ENCODE data around the gene TSHZ2. TPM values are rescaled to one million over a fixed set of nuclear protein-coding genes. Genes with fewer than 3 reads are reported as not detected.
"Not testable (repeated sequence)": the region's sequence is repeated elsewhere in the genome, so short reads cannot be mapped to it uniquely, and the experiment has no call there.

The TSHZ2 gene
- total RNA-seq, 2 experiments from 2014 or later = 8.1 to 9.2 TPM

DNA sequence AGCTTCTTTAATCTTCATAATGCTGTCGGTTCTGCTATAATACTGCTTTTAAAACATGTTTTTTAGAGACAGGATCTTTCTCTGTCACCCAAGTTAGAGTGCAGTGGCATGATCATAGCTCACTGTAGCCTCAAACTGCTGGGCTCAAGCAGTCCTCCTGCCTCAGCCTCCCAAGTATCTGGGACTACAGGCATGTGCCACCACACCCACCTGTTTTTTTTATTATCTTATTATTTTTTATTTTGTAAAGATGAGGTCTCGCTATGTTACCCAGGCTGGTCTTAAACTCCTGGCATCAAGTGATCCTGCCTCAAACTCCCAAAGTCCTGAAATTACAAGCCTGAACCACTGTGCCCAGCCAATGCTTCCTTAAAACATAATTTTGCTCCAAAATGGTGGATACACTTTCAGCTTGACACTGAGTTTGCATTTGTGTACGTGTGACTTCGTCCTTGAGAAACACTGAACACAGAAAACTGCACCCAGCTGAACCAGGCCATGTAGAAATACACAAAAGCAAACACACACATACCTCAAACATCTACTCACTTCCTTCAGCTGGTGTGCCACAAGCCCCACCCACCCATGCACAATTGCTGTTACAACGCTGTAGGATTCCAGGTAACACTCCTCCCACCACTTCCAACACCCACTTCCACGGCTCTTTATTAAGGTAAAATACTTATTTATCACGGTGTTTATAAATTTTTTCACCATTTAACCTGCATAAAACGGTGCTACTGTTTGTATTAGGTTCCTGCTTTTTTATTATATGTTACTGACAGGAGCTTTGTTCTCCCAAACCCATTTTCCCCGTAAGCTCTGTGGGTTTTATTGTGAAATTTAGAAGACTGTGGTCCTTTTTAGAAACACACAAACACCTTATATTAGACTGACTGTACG lies 109.1 kb downstream of the TSHZ2 start:
- Mint-ChIP-seq H3K9me3 (no peaks in the 10 kb centered on the region), H3K4me3 (no peak overlapping the region), H3K27me3 (no peaks in the 10 kb centered on the region), H3K27ac (peak overlapping the region; percentile 76), H3K36me3 (ENCODE audit: low read depth) (no peaks in the 10 kb centered on the region), H3K4me1 (peaks cover 25% of the 10 kb centered on the region)
- ChIA-PET POLR2A (interaction anchor here (0.5 kb wide), 1 partner anchor 17 kb away, joined by 3 read pairs; no protein-coding TSS in a partner anchor), CTCF (no interaction called here)
- DNase-seq = no peak

DNA sequence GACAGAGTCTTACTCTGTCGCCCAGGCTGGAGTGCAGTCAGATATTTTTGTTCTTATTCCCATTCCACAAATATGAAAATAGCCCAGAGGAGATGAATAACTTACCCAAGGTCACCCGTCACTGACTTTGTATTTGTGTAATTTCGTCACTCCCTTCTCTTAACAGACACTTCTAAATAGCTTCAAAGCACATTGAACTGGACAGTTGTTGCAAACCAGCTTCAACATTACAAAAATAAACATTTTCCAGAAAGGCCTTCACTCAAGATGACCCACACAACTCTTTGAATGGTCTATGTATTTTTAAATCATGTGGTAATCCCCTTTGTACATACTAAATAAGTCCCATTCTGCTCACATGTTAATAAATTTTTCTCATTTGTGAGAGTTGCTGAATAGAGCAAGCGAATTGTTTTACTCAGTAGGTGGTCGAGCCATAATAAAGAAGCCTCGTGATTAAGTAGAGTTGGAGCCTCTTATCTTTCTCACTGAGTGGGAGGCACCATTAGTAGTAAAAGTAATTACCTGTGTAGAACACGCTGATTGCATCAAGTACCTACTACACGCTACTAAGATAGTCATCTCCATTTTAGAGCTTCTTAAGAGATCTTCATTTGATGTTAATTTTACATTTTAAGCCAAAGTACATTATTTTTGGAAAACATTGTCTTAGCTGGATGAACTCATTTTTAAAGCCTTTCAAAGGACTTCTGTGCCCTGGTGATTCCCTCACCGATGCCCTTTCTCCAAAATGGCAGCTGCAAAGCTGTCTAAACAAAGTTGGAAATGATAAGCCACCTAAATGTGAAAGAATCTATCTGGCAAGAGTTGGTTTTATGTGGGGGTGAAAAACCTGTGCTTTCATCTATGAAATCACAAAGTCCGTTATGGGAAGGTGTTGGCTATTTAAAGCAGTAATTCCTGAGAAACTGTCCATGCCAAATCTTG lies 110.0 kb downstream of the TSHZ2 start:
- ChIA-PET POLR2A (interaction anchor here (0.5 kb wide), 1 partner anchor 18 kb away, joined by 3 read pairs; no protein-coding TSS in a partner anchor), CTCF (interaction anchor here (0.9 to 1.1 kb wide), 2 partner anchors 9 to 14 kb away, joined by 3 read pairs; no protein-coding TSS in a partner anchor)
- no peaks in the 10 kb centered on the region for H3K27me3 Mint-ChIP-seq
- DNase-seq = no peak
- no peaks in the 10 kb centered on the region for H3K9me3 Mint-ChIP-seq
- H3K4me3 Mint-ChIP-seq = no peak overlapping the region
- no peaks in the 10 kb centered on the region for H3K36me3 Mint-ChIP-seq (ENCODE audit: low read depth)
- peaks cover 25% of the 10 kb centered on the region for H3K4me1 Mint-ChIP-seq
- H3K27ac Mint-ChIP-seq = no peak overlapping the region

DNA sequence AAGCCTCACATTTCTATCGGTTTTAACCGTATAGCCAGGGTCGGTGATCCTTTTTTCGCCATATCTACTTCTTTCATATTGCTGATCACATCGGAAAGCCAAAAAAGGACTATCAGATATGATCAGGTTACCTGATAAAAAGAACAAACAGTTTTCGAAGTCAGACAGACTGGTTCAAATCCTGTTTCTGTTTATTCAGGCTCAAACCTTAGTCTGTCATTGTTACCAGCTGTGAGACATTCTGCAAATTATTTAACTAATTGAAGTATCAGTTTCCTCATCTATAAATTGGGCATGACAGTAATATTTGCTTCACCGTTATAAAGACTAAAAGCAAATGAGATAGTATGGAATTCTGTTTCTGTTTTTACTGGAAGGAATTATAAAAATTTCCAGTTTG lies 111.3 kb downstream of the TSHZ2 start:
- CTCF ChIA-PET = interaction anchor here (1.1 to 1.2 kb wide), 2 partner anchors 8 to 54 kb away, joined by 3 to 5 read pairs; no protein-coding TSS in a partner anchor
- H3K4me3 Mint-ChIP-seq = no peak overlapping the region
- no peak overlapping the region for H3K27ac Mint-ChIP-seq
- POLR2A ChIA-PET = no interaction called here
- H3K27me3 Mint-ChIP-seq = no peaks in the 10 kb centered on the region
- peaks cover 25% of the 10 kb centered on the region for H3K4me1 Mint-ChIP-seq
- no peaks in the 10 kb centered on the region for H3K36me3 Mint-ChIP-seq (ENCODE audit: low read depth)
- DNase-seq = no peak
- no peaks in the 10 kb centered on the region for H3K9me3 Mint-ChIP-seq

DNA sequence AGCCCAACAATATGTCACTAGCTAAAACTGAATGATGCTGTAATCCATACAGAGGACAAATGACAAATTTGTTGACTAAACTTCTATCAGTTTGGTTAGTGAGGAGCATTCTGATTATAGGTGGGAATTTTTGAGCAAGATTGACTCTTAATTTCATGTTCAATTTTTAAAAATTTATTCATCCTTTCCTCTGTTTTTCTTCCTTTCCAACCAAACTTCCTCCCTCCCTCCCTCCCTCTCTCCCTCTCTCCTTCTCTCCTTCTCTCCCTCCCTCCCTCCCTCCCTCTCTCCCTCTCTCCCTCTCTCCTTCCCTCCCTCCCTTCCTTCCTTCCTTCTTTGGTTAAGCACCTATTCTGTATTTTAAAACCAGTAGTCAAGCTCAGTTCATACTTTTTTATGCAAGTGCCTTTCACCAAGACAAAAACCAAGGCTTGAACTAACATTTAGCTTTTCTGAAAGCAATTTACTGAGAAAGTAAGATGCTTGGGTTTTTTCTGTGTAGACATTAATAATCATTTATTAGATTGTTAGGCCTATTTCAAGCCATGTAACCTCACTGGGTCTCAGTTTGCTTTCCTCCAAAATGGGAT lies 112.3 kb downstream of the TSHZ2 start:
- H3K27me3 Mint-ChIP-seq = no peaks in the 10 kb centered on the region
- CTCF ChIA-PET = no interaction called here
- H3K9me3 Mint-ChIP-seq = no peaks in the 10 kb centered on the region
- no peak overlapping the region for H3K27ac Mint-ChIP-seq
- H3K4me3 Mint-ChIP-seq = no peak overlapping the region
- POLR2A ChIA-PET = interaction anchor here (0.6 kb wide), 1 partner anchor 51 kb away, joined by 3 read pairs; no protein-coding TSS in a partner anchor
- H3K36me3 Mint-ChIP-seq (ENCODE audit: low read depth) = no peaks in the 10 kb centered on the region
- DNase-seq = no peak
- peaks cover 25% of the 10 kb centered on the region for H3K4me1 Mint-ChIP-seq

DNA sequence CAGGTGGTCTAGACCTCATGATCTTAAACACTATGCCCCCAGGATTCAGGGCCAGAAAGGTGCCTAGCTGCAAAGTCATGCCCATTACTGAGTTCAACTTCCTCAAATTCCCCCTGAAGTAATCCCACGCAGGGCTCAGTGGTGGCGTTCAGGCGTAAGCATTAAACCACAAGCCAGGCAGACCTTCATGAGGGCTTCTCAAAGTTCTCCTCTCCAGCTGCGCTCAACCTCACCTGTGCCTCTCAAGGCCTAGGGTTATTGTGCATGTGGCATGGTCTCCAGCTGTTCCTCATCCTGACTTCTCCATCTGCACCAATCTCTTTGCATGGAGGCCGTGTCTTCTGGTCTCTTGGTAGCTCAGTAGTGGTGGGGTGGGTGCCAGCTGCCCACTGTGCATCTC lies 113.6 kb downstream of the TSHZ2 start:
- no peaks in the 10 kb centered on the region for H3K27me3 Mint-ChIP-seq
- peaks cover 17% of the 10 kb centered on the region for H3K4me1 Mint-ChIP-seq
- H3K4me3 Mint-ChIP-seq = no peak overlapping the region
- no peaks in the 10 kb centered on the region for H3K36me3 Mint-ChIP-seq (ENCODE audit: low read depth)
- DNase-seq = no peak
- H3K9me3 Mint-ChIP-seq = no peaks in the 10 kb centered on the region
- ChIA-PET POLR2A (no interaction called here), CTCF (no interaction called here)
- no peak overlapping the region for H3K27ac Mint-ChIP-seq

DNA sequence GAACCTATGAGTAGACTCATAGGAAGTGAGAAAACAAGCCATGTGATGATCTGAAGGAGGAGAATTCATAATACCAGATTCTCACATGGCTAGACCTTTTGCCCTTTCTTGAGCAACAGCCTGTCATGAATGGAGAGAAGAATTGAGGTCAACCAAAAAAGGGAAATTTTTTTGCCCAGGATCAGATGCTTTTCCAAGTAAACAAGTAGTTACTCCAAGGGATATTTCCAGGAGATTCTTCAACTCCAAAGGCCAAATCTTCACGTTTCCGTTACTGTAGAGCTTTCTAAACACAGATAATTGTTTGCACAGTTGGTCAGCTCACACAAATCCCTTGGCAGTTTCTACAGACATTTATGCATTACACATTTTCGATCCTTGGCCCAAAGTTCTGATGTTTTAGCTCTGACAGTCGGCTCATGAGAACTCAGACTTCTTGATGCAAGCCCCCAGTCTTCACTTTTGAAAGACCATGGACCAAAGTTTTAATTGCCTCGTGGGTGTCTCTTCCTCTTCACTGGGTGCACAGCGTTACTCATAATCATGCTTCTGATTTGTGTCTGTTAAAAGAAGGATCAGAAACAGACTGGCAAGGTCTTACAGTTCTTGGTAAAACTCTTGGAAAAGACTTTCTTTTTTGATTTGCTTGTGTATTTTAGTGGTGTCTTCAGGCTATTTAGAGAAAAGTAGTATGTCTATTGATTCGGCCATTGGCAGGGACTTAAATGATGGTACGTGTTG lies 115.0 kb downstream of the TSHZ2 start:
- peaks cover 3% of the 10 kb centered on the region for H3K4me1 Mint-ChIP-seq
- H3K27ac Mint-ChIP-seq = no peak overlapping the region
- ChIA-PET CTCF (no interaction called here), POLR2A (no interaction called here)
- DNase-seq = no peak
- H3K36me3 Mint-ChIP-seq (ENCODE audit: low read depth) = no peaks in the 10 kb centered on the region
- H3K9me3 Mint-ChIP-seq = no peaks in the 10 kb centered on the region
- H3K27me3 Mint-ChIP-seq = no peaks in the 10 kb centered on the region
- H3K4me3 Mint-ChIP-seq = no peak overlapping the region

DNA sequence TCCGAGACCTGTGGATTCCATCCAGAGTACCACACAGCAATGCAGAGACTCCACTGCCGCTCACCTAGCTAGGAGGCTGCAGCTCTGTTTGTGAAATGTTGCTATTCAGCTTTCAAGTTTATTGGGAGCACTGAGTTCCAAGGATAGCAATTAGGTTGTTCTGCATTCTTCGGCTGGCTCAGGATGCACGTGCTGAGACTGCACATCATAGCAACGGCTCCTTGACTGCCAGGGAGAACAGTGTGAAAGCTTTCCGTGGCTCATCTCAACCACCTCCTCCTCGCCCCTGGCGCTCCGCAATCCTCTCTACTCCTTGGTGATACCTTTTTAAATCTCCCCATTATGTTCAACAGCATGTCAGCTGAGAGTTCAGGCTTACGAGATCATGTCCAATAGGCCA lies 116.6 kb downstream of the TSHZ2 start:
- H3K27ac Mint-ChIP-seq = no peak overlapping the region
- H3K4me1 Mint-ChIP-seq = peaks cover 4% of the 10 kb centered on the region
- ChIA-PET CTCF (no interaction called here), POLR2A (no interaction called here)
- H3K36me3 Mint-ChIP-seq (ENCODE audit: low read depth) = no peaks in the 10 kb centered on the region
- no peak overlapping the region for H3K4me3 Mint-ChIP-seq
- H3K9me3 Mint-ChIP-seq = no peaks in the 10 kb centered on the region
- DNase-seq = no peak
- H3K27me3 Mint-ChIP-seq = no peaks in the 10 kb centered on the region

DNA sequence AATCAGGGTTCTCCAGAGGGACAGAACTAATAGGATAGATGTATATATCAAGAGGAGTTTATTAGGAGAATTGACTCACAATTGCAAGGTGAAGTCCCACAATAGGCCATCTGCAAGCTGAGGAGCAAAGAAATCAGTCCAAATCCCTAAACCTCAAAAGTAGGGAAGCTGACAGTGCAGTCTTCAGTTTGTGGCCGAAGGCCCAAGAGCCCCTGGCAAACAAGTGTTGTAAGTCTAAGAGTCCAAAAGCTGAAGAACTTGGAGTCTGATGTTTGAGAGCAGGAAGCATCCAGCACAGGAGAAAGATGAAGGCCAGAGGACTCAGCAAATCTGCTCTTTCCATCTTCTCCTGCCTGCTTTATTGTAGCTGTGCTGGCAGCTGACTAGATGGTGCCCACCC lies 117.7 kb downstream of the TSHZ2 start:
- H3K27ac Mint-ChIP-seq; POLR2A ChIA-PET; H3K36me3 Mint-ChIP-seq (ENCODE audit: low read depth); H3K9me3 Mint-ChIP-seq; H3K4me3 Mint-ChIP-seq; H3K4me1 Mint-ChIP-seq; DNase-seq; H3K27me3 Mint-ChIP-seq: not testable (repeated sequence)
- CTCF ChIA-PET = interaction anchor here (0.6 kb wide), 1 partner anchor 754 kb away, joined by 3 read pairs; no protein-coding TSS in a partner anchor

DNA sequence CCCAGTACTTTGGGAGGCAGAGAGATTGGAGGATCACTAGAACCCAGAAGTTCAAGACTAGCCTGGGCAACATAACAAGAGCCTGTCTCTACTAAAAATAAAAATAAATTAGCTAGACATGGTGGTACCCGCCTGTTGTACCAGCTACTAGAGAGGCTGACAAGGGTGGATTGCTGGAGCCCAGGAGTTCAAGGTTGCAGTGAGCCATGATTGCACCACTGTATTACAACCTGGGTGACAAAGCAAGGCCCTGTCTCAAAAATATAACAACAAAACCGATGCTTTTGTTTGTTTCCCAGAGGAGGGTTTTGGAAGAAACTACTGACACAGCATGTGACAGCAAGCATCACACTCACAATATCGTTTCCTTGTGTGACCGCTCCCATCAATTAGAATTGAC lies 119.6 kb downstream of the TSHZ2 start:
- no peak overlapping the region for H3K4me3 Mint-ChIP-seq
- CTCF ChIA-PET = interaction anchor here (1.1 to 1.7 kb wide), 2 partner anchors 9 to 18 kb away, joined by 3 to 4 read pairs; no protein-coding TSS in a partner anchor
- no peaks in the 10 kb centered on the region for H3K9me3 Mint-ChIP-seq
- H3K36me3 Mint-ChIP-seq (ENCODE audit: low read depth) = no peaks in the 10 kb centered on the region
- H3K27me3 Mint-ChIP-seq = no peaks in the 10 kb centered on the region
- H3K4me1 Mint-ChIP-seq = peaks cover 4% of the 10 kb centered on the region
- POLR2A ChIA-PET = no interaction called here
- no peak for DNase-seq
- H3K27ac Mint-ChIP-seq = no peak overlapping the region

DNA sequence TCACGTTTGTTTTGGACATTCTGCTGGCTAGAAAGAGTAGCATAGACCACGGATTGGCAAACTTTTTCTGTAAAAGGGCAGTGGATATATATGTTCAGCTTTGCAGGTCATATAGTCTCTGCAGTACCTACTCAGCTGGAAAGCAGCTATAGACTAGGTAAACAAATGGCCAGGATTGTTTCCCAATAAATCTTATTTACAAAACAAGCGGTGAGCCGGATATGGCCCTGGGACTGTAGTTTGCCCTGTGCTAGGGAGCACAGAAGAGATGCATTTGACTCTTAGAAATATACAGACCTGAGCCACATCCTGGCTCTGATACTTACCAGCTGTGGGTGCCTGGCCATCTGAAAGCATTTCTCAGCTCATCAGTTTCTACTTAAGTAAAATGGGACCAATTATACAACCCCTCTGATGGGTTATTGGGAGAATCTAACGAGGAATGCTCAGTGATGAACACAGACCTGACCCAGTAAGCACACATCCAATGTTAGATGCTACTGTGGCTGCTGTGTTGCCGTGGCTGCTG lies 120.7 kb downstream of the TSHZ2 start:
- Mint-ChIP-seq H3K4me3 (no peak overlapping the region), H3K27me3 (no peaks in the 10 kb centered on the region), H3K4me1 (peaks cover 4% of the 10 kb centered on the region), H3K9me3 (no peaks in the 10 kb centered on the region), H3K27ac (no peak overlapping the region), H3K36me3 (ENCODE audit: low read depth) (no peaks in the 10 kb centered on the region)
- no peak for DNase-seq
- CTCF ChIA-PET = interaction anchor here (0.9 kb wide), 1 partner anchor 11 kb away, joined by 3 read pairs; no protein-coding TSS in a partner anchor
- POLR2A ChIA-PET = no interaction called here

DNA sequence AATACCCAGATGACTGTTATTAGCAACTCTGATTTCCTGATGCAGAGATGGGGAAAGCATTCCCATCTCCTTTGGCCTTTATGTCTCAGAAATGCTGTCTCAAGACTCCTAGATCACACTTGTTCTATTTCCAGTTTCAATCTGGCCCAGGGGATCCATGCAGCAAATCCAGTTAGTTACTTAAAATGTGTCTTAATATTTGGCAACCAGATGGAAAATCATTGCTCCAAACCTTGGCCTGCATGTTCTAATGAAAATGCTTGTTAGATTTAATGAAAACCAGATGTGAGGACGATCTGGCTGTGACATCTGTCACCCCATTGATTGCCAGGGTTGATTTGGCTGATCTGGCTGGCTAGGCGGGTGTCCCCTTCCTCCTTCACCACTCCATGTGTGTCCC lies 125.2 kb downstream of the TSHZ2 start:
- ChIA-PET POLR2A (no interaction called here), CTCF (interaction anchor here (0.6 kb wide), 2 partner anchors 39 to 105 kb away, joined by 3 read pairs; no protein-coding TSS in a partner anchor)
- DNase-seq = no peak
- H3K9me3 Mint-ChIP-seq = no peaks in the 10 kb centered on the region
- H3K4me3 Mint-ChIP-seq = no peak overlapping the region
- peaks cover 2% of the 10 kb centered on the region for H3K4me1 Mint-ChIP-seq
- H3K27ac Mint-ChIP-seq = no peak overlapping the region
- H3K36me3 Mint-ChIP-seq (ENCODE audit: low read depth) = peaks cover 2% of the 10 kb centered on the region
- no peaks in the 10 kb centered on the region for H3K27me3 Mint-ChIP-seq

DNA sequence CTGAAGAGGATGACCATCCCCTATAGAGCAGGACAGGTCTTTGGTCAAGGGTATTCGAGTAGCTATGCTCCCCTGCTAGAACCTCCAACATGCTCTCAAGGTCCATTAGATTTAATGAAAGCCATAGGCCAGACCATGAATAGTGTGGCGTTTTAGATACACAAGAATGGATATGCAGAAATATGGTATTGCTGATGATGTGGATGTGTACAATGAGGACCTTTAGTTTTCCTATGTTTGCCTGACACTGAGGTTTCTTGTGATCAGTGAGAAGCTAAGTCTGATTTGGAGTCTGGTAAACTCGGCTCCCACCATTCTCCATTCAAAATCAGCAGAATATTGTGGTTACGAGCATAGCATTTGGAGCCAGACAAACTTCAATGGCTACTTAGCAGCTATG lies 125.6 kb downstream of the TSHZ2 start:
- Mint-ChIP-seq H3K9me3 (no peaks in the 10 kb centered on the region), H3K4me1 (peaks cover 2% of the 10 kb centered on the region), H3K27me3 (no peaks in the 10 kb centered on the region), H3K36me3 (ENCODE audit: low read depth) (peaks cover 2% of the 10 kb centered on the region), H3K4me3 (no peak overlapping the region), H3K27ac (no peak overlapping the region)
- DNase-seq = no peak
- ChIA-PET CTCF (no interaction called here), POLR2A (no interaction called here)
